Measurements from ENCODE around the gene MMD.

Gene MMD

GRCh38 chr17:55426851-55427586, 5.4 kb upstream of the MMD start:
- TF ChIP-seq ZFX (IDR thresholded peaks at IDR 0.05; ENCODE audit: borderline replicate concordance) (no peak), CTCF (IDR thresholded peaks at IDR 0.05) (no peak)
- no peak overlapping the region for H3K27ac ChIP-seq

GRCh38 chr17:55424893-55425540, 3.4 kb upstream of the MMD start:
- TF ChIP-seq CTCF (IDR thresholded peaks at IDR 0.05) (no peak), ZFX (IDR thresholded peaks at IDR 0.05; ENCODE audit: borderline replicate concordance) (no peak)
- H3K27ac ChIP-seq: no peak overlapping the region

- TF ChIP-seq CTCF (IDR thresholded peaks at IDR 0.05) (no peak), ZFX (IDR thresholded peaks at IDR 0.05; ENCODE audit: borderline replicate concordance) (no peak)
These were observed 1.9 kb upstream of the MMD start for GRCh38 chr17:55423535-55423934.

GRCh38 chr17:55422828-55423164, 1.2 kb upstream of the MMD start:
- peak overlapping the region; percentile 69 for H3K27ac ChIP-seq

More at GRCh38 chr17:55423535-55423934, 1.9 kb upstream of the MMD start:
- H3K27ac ChIP-seq: peak overlapping the region; percentile 69

GRCh38 chr17:55420776-55421178, 858 bp downstream of the MMD start:
- TF ChIP-seq ZFX (IDR thresholded peaks at IDR 0.05; ENCODE audit: borderline replicate concordance) (no peak), CTCF (IDR thresholded peaks at IDR 0.05) (no peak)
- no peak overlapping the region for H3K27ac ChIP-seq

- TF ChIP-seq CTCF (IDR thresholded peaks at IDR 0.05): no peak
- TF ChIP-seq ZFX (IDR thresholded peaks at IDR 0.05; ENCODE audit: borderline replicate concordance): no peak
- no peak overlapping the region for H3K27ac ChIP-seq
These were observed 1.4 kb downstream of the MMD start for GRCh38 chr17:55420067-55420775.

- TF ChIP-seq CTCF (IDR thresholded peaks at IDR 0.05): no peak
- no peak for TF ChIP-seq ZFX (IDR thresholded peaks at IDR 0.05; ENCODE audit: borderline replicate concordance)
- no peak overlapping the region for H3K27ac ChIP-seq
These were observed 3.0 kb downstream of the MMD start for GRCh38 chr17:55418369-55419268.
